ENCODE data around the gene TTC5.

DNA sequence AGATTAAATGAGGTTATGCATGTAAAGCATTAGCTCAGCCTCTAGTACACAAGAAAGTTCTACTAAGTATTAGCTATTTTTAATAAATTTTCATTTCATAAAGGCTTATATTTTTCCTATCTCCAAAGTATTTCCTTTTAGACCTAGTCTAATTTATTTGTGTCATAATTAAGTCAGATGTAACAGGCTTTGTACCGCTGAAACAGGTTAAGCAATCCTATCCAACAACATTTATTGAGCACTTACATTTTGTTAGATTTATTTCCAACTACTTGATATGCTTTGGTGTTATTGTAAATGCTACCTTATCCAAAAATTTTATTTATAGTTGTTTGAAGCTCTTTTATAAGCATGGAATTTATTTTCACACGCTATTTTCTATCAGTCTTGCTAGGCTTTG lies 35.9 kb upstream of the TTC5 start:
- TF ChIP-seq, protein P1, sequence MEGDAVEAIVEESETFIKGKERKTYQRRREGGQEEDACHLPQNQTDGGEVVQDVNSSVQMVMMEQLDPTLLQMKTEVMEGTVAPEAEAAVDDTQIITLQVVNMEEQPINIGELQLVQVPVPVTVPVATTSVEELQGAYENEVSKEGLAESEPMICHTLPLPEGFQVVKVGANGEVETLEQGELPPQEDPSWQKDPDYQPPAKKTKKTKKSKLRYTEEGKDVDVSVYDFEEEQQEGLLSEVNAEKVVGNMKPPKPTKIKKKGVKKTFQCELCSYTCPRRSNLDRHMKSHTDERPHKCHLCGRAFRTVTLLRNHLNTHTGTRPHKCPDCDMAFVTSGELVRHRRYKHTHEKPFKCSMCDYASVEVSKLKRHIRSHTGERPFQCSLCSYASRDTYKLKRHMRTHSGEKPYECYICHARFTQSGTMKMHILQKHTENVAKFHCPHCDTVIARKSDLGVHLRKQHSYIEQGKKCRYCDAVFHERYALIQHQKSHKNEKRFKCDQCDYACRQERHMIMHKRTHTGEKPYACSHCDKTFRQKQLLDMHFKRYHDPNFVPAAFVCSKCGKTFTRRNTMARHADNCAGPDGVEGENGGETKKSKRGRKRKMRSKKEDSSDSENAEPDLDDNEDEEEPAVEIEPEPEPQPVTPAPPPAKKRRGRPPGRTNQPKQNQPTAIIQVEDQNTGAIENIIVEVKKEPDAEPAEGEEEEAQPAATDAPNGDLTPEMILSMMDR (IDR thresholded peaks at IDR 0.05), result no peak
- no peak for TF ChIP-seq POLR2A (IDR thresholded peaks at IDR 0.05)
